H1 (cell line): ENCODE results near the gene RTL9. TPM values are rescaled to one million over a fixed set of nuclear protein-coding genes. Genes with fewer than 3 reads are reported as not detected.

ENCODE experiments used
- CTCF ChIA-PET: fragments of 300-600 bp; sonication (Branson Sonifier 250); formaldehyde crosslinking; loops from one replicate; lab custom pipeline; 2021; ENCODE audit not compliant: partially characterized antibody; lab: Charles Lee
- POLR2A ChIA-PET: fragments of 300-600 bp; sonication (Branson Sonifier 250); formaldehyde crosslinking; loops from one replicate; lab custom pipeline; 2021; ENCODE audit warnings: inconsistent platforms; ENCODE audit not compliant: partially characterized antibody; lab: Charles Lee
- DNase-seq, 2 experiments: peaks; one replicate each; pipeline versions ENCODE4 v3.0.0 to v3.0.0-alpha.2; 2010 to 2022; ENCODE audit warnings: low spot score in 2 of 2, low read depth in 1 of 2, mixed read lengths in 1 of 2
- FAIRE-seq: peaks from 2 replicates; lab custom pipeline; 2011; peaks lifted over from hg19 to GRCh38; lab: Jason Lieb, UNC
- H2AFZ ChIP-seq: 2 replicates; pipeline ENCODE4 v1.8.1; 2012; ENCODE audit warnings: low read length, inconsistent platforms
- H2AK5ac ChIP-seq: 2 replicates; pipeline ENCODE4 v1.6.1; 2013; ENCODE audit warnings: low read depth, low read length
- H2BK120ac ChIP-seq: replicated peaks from 2 replicates; pipeline ENCODE3; 2013; ENCODE audit warnings: low read depth, low read length, inconsistent platforms
- H2BK12ac ChIP-seq: 2 replicates; pipeline ENCODE4 v1.6.1; 2013; ENCODE audit warnings: low read depth, low read length
- H2BK15ac ChIP-seq: 2 replicates; pipeline ENCODE4 v1.6.1; 2013; ENCODE audit warnings: low read length
- H2BK20ac ChIP-seq: 2 replicates; pipeline ENCODE4 v1.6.1; 2013; ENCODE audit warnings: low read length
- H2BK5ac ChIP-seq: 2 replicates; pipeline ENCODE4 v1.6.1; 2013; ENCODE audit warnings: low read depth, low read length
- H3K14ac ChIP-seq: 2 replicates; pipeline ENCODE4 v1.6.1; 2013; ENCODE audit warnings: inconsistent platforms; ENCODE audit not compliant: insufficient read length
- H3K18ac ChIP-seq: 2 replicates; pipeline ENCODE4 v1.6.1; 2013; ENCODE audit warnings: low read length; ENCODE audit errors: extremely low read depth
- H3K23ac ChIP-seq: 2 replicates; pipeline ENCODE4 v1.6.1; 2013; ENCODE audit warnings: inconsistent platforms; ENCODE audit not compliant: insufficient read length
- H3K23me2 ChIP-seq: 2 replicates; pipeline ENCODE4 v1.6.1; 2013; ENCODE audit warnings: low read depth, low read length
- H3K27ac ChIP-seq: 2 replicates; pipeline ENCODE4 v1.6.1; 2011; ENCODE audit warnings: low read depth, low read length, inconsistent platforms
- H3K27me3 ChIP-seq, 4 experiments: replicated peaks in 1 of 4; 1 replicate in 1 of 4; 2 replicates in 3 of 4; pipeline versions ENCODE4 v1.6.1 to v1.8.1; 2011 to 2013; ENCODE audit warnings: low read length in 3 of 4, mild to moderate bottlenecking in 3 of 4, inconsistent platforms in 2 of 4, mixed read lengths in 2 of 4, moderate library complexity in 1 of 4; ENCODE audit not compliant: control insufficient read depth in 3 of 4, insufficient read depth in 3 of 4; ENCODE audit errors: extremely low read depth in 1 of 4
- H3K36me3 ChIP-seq, 4 experiments: 2 replicates each; pipeline versions ENCODE4 v1.6.1 to v1.8.1; 2011 to 2013; ENCODE audit warnings: mild to moderate bottlenecking in 4 of 4, low read length in 3 of 4, moderate library complexity in 2 of 4, control low read depth in 1 of 4, inconsistent platforms in 1 of 4; ENCODE audit not compliant: insufficient read depth in 4 of 4, control insufficient read depth in 2 of 4
- H3K4ac ChIP-seq: replicated peaks from 2 replicates; pipeline ENCODE3; 2013; ENCODE audit warnings: low read length, low read depth, mixed read lengths, inconsistent platforms; ENCODE audit not compliant: insufficient read length
- H3K4me1 ChIP-seq, 4 experiments: replicated peaks in 1 of 4; 1 replicate in 1 of 4; 2 replicates in 3 of 4; pipeline versions ENCODE4 v1.6.1 to v1.8.1; 2011 to 2013; ENCODE audit warnings: low read length in 3 of 4, inconsistent platforms in 2 of 4, mixed read lengths in 1 of 4; ENCODE audit not compliant: insufficient read depth in 4 of 4, control insufficient read depth in 3 of 4
- H3K4me2 ChIP-seq, 2 experiments: 2 replicates each; pipeline versions ENCODE4 v1.6.1 to v1.8.1; 2011 to 2013; ENCODE audit warnings: low read depth in 2 of 2, low read length in 2 of 2, control low read depth in 1 of 2, inconsistent platforms in 1 of 2, mild to moderate bottlenecking in 1 of 2; ENCODE audit not compliant: insufficient read depth in 1 of 2
- H3K4me3 ChIP-seq, 4 experiments: fragments of 200-600, 300-600 bp in 1 of 4; sonication (generic), shearing (Covaris generic), sonication (Bioruptor Twin) in 1 of 4; 2 replicates each; pipeline versions ENCODE4 v1.5.1 to v1.8.1; 2011 to 2016; ENCODE audit warnings: low read length in 4 of 4, low read depth in 3 of 4, control low read depth in 2 of 4, inconsistent platforms in 2 of 4, mild to moderate bottlenecking in 2 of 4, mixed read lengths in 1 of 4, moderate library complexity in 1 of 4; ENCODE audit not compliant: insufficient read depth in 2 of 4; ENCODE audit errors: extremely low read depth in 1 of 4
- H3K56ac ChIP-seq: replicated peaks from 2 replicates; pipeline ENCODE3; 2013; ENCODE audit warnings: low read depth, mild to moderate bottlenecking, mixed read lengths, low read length, inconsistent platforms; ENCODE audit not compliant: insufficient read length
- H3K79me1 ChIP-seq: 2 replicates; pipeline ENCODE4 v1.6.1; 2013; ENCODE audit warnings: low read depth, low read length, control low read depth
- H3K79me2 ChIP-seq, 2 experiments: 2 replicates each; pipeline versions ENCODE4 v1.6.1 to v1.8.1; 2012 to 2013; ENCODE audit warnings: low read length in 2 of 2, mild to moderate bottlenecking in 2 of 2, inconsistent platforms in 1 of 2; ENCODE audit not compliant: insufficient read depth in 2 of 2, control insufficient read depth in 1 of 2
- H3K9ac ChIP-seq, 4 experiments: replicated peaks in 1 of 4; 1 replicate in 1 of 4; 2 replicates in 3 of 4; pipeline versions ENCODE4 v1.6.1 to v1.8.1; 2011 to 2013; ENCODE audit warnings: low read depth in 3 of 4, low read length in 3 of 4, control low read depth in 2 of 4, mild to moderate bottlenecking in 2 of 4, moderate library complexity in 2 of 4, inconsistent platforms in 1 of 4; ENCODE audit errors: extremely low read depth in 1 of 4
- H3K9me3 ChIP-seq, 2 experiments: 2 replicates each; pipeline versions ENCODE4 v1.6.1 to v1.8.1; 2012 to 2013; ENCODE audit warnings: mild to moderate bottlenecking in 2 of 2, moderate library complexity in 2 of 2, control low read depth in 1 of 2, inconsistent platforms in 1 of 2, low read depth in 1 of 2, low read length in 1 of 2, mixed read lengths in 1 of 2; ENCODE audit not compliant: insufficient read depth in 2 of 2
- H4K20me1 ChIP-seq, 2 experiments: replicated peaks in 1 of 2; 2 replicates each; pipeline versions ENCODE3 to v1.8.1; 2011 to 2013; ENCODE audit warnings: inconsistent platforms in 2 of 2, low read length in 2 of 2, mild to moderate bottlenecking in 1 of 2; ENCODE audit not compliant: insufficient read depth in 2 of 2, control insufficient read depth in 1 of 2
- H4K5ac ChIP-seq: 2 replicates; pipeline ENCODE4 v1.6.1; 2013; ENCODE audit warnings: low read length, low read depth, mixed read lengths, inconsistent platforms; ENCODE audit not compliant: insufficient read length
- H4K8ac ChIP-seq: 2 replicates; pipeline ENCODE4 v1.8.0; 2013; ENCODE audit warnings: mild to moderate bottlenecking, moderate library complexity, low read length, inconsistent platforms; ENCODE audit not compliant: insufficient read depth; ENCODE audit errors: extremely low read depth
- H4K91ac ChIP-seq: replicated peaks from 2 replicates; pipeline ENCODE3; 2013; ENCODE audit warnings: low read length, mixed read lengths, inconsistent platforms; ENCODE audit not compliant: insufficient read length
- HDAC2 ChIP-seq, 2 experiments: fragments of 300-600 bp in 1 of 2; sonication (generic) in 1 of 2; IDR thresholded peaks; 2 replicates each; pipeline ENCODE4 v1.6.1; 2011 to 2012; ENCODE audit warnings: low read depth in 2 of 2, low read length in 2 of 2, mild to moderate bottlenecking in 2 of 2, moderate library complexity in 2 of 2, borderline replicate concordance in 1 of 2, inconsistent platforms in 1 of 2
- POLR2A ChIP-seq, 2 experiments: IDR thresholded peaks; 1 replicate in 1 of 2; 2 replicates in 1 of 2; pipeline ENCODE4 v1.6.1; 2011; ENCODE audit warnings: low read depth in 2 of 2, low read length in 2 of 2, mild to moderate bottlenecking in 2 of 2; ENCODE audit errors: control extremely low read depth in 1 of 2
- SIN3A ChIP-seq, 2 experiments: IDR thresholded peaks in 1 of 2; conservative IDR thresholded peaks in 1 of 2; 2 replicates each; pipeline ENCODE4 v1.6.1; 2011 to 2012; ENCODE audit warnings: low read length in 2 of 2, improper control_type of control experiment in 1 of 2, low read depth in 1 of 2, mild to moderate bottlenecking in 1 of 2
- SP4 ChIP-seq: IDR thresholded peaks from 2 replicates; pipeline ENCODE4 v1.6.1; 2012; ENCODE audit warnings: low read length, inconsistent platforms
- TCF12 ChIP-seq: IDR thresholded peaks from 2 replicates; pipeline ENCODE4 v1.6.1; 2011; ENCODE audit warnings: low read depth, mild to moderate bottlenecking, low read length
- WGBS, 2 experiments: shearing (Covaris generic) in 1 of 2; methylation state at CpG; one replicate each; pipeline versions ENCODE4 v1.1.6 to v1.1.7; 2013 to 2015; ENCODE audit warnings: low lambda C conversion rate in 2 of 2, mixed read lengths in 2 of 2, inconsistent platforms in 1 of 2, low coverage in 1 of 2, missing lambda C conversion rate in 1 of 2; ENCODE audit not compliant: insufficient replicate concordance in 2 of 2, insufficient coverage in 1 of 2, insufficient read length in 1 of 2; ENCODE audit errors: extremely low coverage in 1 of 2, missing lambda C conversion rate in 1 of 2; 5-methylcytosine and 5-hydroxymethylcytosine counted together
- polyA plus RNA-seq, 7 experiments: library from polyadenylated mRNA; depleted of rRNA in 3 of 7; stranded (reverse) in 5 of 7; unstranded in 2 of 7; fragments of >200 nt in 5 of 7; fragments of 200-250 nt in 2 of 7; gene quantifications; 1 replicate in 5 of 7; 2 replicates in 1 of 7; 4 replicates in 1 of 7; pipeline versions ENCODE4 v1.2.1 to v1.2.3, GENCODE V29; 2011 to 2013; ENCODE audit warnings: missing spikeins in 2 of 7, mixed read lengths in 2 of 7
- total RNA-seq: library from RNA; stranded (reverse); fragmentation: NEBNext Ultra II Directional; extraction: Animal tissue kit (Norgen Biotek cat#: 25700); gene quantifications from 2 replicates; pipeline ENCODE4 v1.2.1, GENCODE V29; 2021

RTL9 gene
- total and polyA plus RNA-seq, 2 of the 8 experiments (the other 6 are each of a cell fraction or from before 2014, with no cell fraction given) = 0.09 to 0.20 TPM

GRCh38 chrX:110341189-110342035, 17.2 kb upstream of the RTL9 start:
- H3K14ac ChIP-seq = no peak overlapping the region
- H3K23me2 ChIP-seq = no peaks in the 10 kb centered on the region
- no peak overlapping the region for H3K18ac ChIP-seq
- no peak overlapping the region for H4K5ac ChIP-seq
- no peak overlapping the region for H3K27ac ChIP-seq
- no peak overlapping the region for H3K4me2 ChIP-seq
- H3K23ac ChIP-seq = no peak overlapping the region
- POLR2A ChIA-PET = no interaction called here
- DNase-seq = no peak
- no peaks in the 10 kb centered on the region for H3K79me2 ChIP-seq
- no peak overlapping the region for H4K8ac ChIP-seq
- no peak overlapping the region for H3K4ac ChIP-seq
- no peaks in the 10 kb centered on the region for H3K4me1 ChIP-seq
- no peak overlapping the region for H2AK5ac ChIP-seq
- no peak overlapping the region for H3K4me3 ChIP-seq
- no peak overlapping the region for H2BK15ac ChIP-seq
- no peaks in the 10 kb centered on the region for H3K79me1 ChIP-seq
- H2BK12ac ChIP-seq = no peak overlapping the region
- no peaks in the 10 kb centered on the region for H3K9me3 ChIP-seq
- no peak overlapping the region for H4K91ac ChIP-seq
- H3K9ac ChIP-seq = no peak overlapping the region
- no peak for FAIRE-seq
- H2BK120ac ChIP-seq = no peak overlapping the region
- H3K36me3 ChIP-seq = no peaks in the 10 kb centered on the region
- 92% methylated on average over 11 of the region's 11 CpGs; no CpG with 5 or more reads in 1 of the 2 experiments for WGBS, 2 experiments
- no peak overlapping the region for H3K56ac ChIP-seq
- H4K20me1 ChIP-seq = no peaks in the 10 kb centered on the region
- CTCF ChIA-PET = interaction anchor here (0.7 kb wide), 1 partner anchor 71 kb away, joined by 3 read pairs; no protein-coding TSS in a partner anchor
- H3K27me3 ChIP-seq = no peaks in the 10 kb centered on the region
- no peak overlapping the region for H2BK20ac ChIP-seq
- H2BK5ac ChIP-seq = no peak overlapping the region
- TF ChIP-seq HDAC2 (IDR thresholded peaks at IDR 0.05; ENCODE audit: borderline replicate concordance in 1 of 2, low read depth in 2 of 2, low read length in 2 of 2) (no peak), POLR2A (IDR thresholded peaks at IDR 0.05; ENCODE audit: control extremely low read depth in 1 of 2, low read depth in 2 of 2, low read length in 2 of 2) (no peak), TCF12 (no peak), SIN3A (conservative IDR thresholded peaks at IDR 0.05 in 1 of 2, IDR thresholded peaks at IDR 0.05 in 1 of 2; ENCODE audit: low read depth in 1 of 2, low read length in 2 of 2) (no peak), SP4 (no peak)
- H2AFZ ChIP-seq = no peak overlapping the region
